ENCODE measurements around the gene ADGRD1.

ADGRD1 gene

DNA sequence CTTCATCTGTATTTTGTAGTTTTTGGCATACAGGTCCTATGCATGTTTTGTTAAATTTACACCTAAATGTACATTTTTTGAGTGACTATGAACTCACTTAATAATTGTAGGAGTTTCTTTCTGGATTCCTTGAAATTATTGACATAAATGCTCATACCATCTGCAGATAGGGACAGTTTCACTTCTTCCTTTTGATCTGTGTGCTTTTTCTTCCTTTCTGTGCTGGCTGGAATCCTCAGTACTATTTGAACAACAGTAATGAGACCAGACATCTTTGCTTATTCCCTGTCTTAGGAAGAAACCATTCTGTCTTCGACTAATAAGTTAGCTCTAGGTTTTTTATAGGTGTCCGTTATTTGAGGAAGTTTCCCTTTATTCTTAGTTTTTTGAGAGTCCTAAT, 110.3 kb downstream of the ADGRD1 start:
- Histone ChIP-seq H3K27me3 (ENCODE audit: insufficient read depth, low read length) (peaks cover 11% of the 10 kb centered on the region; the same call in 1 of the 2 replicates), H3K4me1 (ENCODE audit: insufficient read depth, low read length, severe bottlenecking) (no peaks in the 10 kb centered on the region), H3K79me2 (ENCODE audit: insufficient read depth, low read length) (no peaks in the 10 kb centered on the region), H3F3A (ENCODE audit: insufficient read depth, low read length) (no peaks in the 10 kb centered on the region), H2AFZ (ENCODE audit: low read length) (no peak overlapping the region), H3K27ac (ENCODE audit: low read depth, low read length, poor library complexity, severe bottlenecking) (no peak overlapping the region), H3K4me3 (ENCODE audit: low read depth, low read length, poor library complexity, severe bottlenecking) (no peak overlapping the region), H3K9ac (ENCODE audit: low read length) (no peak overlapping the region), H4K20me1 (ENCODE audit: insufficient read depth, low read length) (no peaks in the 10 kb centered on the region), H3K36me3 (ENCODE audit: insufficient read depth, low read length) (no peaks in the 10 kb centered on the region), H3K4me2 (ENCODE audit: low read length) (no peak overlapping the region), H3K9me3 (ENCODE audit: low read length) (no peaks in the 10 kb centered on the region), H3K9me2 (ENCODE audit: low read depth, low read length) (no peaks in the 10 kb centered on the region)
- TF ChIP-seq, protein P1, sequence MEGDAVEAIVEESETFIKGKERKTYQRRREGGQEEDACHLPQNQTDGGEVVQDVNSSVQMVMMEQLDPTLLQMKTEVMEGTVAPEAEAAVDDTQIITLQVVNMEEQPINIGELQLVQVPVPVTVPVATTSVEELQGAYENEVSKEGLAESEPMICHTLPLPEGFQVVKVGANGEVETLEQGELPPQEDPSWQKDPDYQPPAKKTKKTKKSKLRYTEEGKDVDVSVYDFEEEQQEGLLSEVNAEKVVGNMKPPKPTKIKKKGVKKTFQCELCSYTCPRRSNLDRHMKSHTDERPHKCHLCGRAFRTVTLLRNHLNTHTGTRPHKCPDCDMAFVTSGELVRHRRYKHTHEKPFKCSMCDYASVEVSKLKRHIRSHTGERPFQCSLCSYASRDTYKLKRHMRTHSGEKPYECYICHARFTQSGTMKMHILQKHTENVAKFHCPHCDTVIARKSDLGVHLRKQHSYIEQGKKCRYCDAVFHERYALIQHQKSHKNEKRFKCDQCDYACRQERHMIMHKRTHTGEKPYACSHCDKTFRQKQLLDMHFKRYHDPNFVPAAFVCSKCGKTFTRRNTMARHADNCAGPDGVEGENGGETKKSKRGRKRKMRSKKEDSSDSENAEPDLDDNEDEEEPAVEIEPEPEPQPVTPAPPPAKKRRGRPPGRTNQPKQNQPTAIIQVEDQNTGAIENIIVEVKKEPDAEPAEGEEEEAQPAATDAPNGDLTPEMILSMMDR (IDR thresholded peaks at IDR 0.05; ENCODE audit: low read length) = no peak
- TF ChIP-seq EZH2 (IDR thresholded peaks at IDR 0.05; ENCODE audit: borderline replicate concordance, low read length) = no peak

DNA sequence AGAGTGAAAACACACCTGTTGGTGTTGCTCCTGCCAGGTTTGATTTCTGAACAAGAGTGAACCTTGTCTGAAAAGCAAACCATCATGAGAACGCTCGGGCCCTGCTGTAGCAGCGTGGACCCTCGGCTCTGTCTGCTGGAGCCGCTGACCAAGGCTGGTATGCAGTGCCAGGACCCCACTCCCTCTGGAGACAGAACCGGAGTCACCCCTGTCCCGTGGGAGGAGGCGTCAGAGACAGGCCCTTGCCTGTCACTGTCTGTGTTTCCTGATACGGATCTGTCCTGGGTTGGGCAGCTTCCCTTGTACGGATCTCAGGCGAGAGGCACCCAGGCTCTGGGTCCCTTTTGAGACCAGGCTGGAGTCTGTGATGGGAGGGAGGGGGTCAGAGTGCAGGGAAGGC, 111.6 kb downstream of the ADGRD1 start:
- Histone ChIP-seq H3K4me1 (ENCODE audit: insufficient read depth, low read length, severe bottlenecking) (no peaks in the 10 kb centered on the region), H3K36me3 (ENCODE audit: insufficient read depth, low read length) (no peaks in the 10 kb centered on the region), H3F3A (ENCODE audit: insufficient read depth, low read length) (no peaks in the 10 kb centered on the region), H3K4me2 (ENCODE audit: low read length) (no peak overlapping the region), H3K9me2 (ENCODE audit: low read depth, low read length) (no peaks in the 10 kb centered on the region), H3K4me3 (ENCODE audit: low read depth, low read length, poor library complexity, severe bottlenecking) (no peak overlapping the region), H3K9me3 (ENCODE audit: low read length) (no peaks in the 10 kb centered on the region), H3K9ac (ENCODE audit: low read length) (no peak overlapping the region), H3K27me3 (ENCODE audit: insufficient read depth, low read length) (peaks cover 11% of the 10 kb centered on the region; the same call in 1 of the 2 replicates), H2AFZ (ENCODE audit: low read length) (no peak overlapping the region), H4K20me1 (ENCODE audit: insufficient read depth, low read length) (no peaks in the 10 kb centered on the region), H3K27ac (ENCODE audit: low read depth, low read length, poor library complexity, severe bottlenecking) (no peak overlapping the region), H3K79me2 (ENCODE audit: insufficient read depth, low read length) (no peaks in the 10 kb centered on the region)
- TF ChIP-seq EZH2 (IDR thresholded peaks at IDR 0.05; ENCODE audit: borderline replicate concordance, low read length) = no peak
- TF ChIP-seq, protein P1 (IDR thresholded peaks at IDR 0.05; ENCODE audit: low read length) = no peak

DNA sequence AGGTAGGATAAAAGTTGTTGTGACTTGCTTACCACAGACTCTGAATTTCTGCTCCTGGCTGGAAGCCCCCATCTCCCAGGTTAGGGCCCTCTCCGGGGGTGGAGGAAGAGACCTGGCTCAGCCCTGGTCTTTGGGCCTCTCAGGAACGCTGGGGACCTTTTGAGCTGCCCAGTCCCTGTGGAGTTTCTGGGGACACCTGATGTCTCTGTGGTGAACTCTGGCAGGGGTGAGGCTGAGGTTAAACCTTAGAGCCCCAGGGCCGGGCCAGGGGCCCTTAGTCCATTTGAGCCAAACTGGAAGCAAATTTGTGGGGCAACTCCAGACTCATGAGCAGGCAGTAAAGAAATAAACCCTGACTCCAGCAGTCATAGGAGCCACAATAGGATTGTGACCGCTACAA, 112.1 kb downstream of the ADGRD1 start:
- peaks cover 11% of the 10 kb centered on the region; the same call in 1 of the 2 replicates for H3K27me3 ChIP-seq (ENCODE audit: insufficient read depth, low read length)
- H3K4me3 ChIP-seq (ENCODE audit: low read depth, low read length, poor library complexity, severe bottlenecking) = no peak overlapping the region
- no peak overlapping the region for H3K9ac ChIP-seq (ENCODE audit: low read length)
- H3K27ac ChIP-seq (ENCODE audit: low read depth, low read length, poor library complexity, severe bottlenecking) = no peak overlapping the region
- no peaks in the 10 kb centered on the region for H3K36me3 ChIP-seq (ENCODE audit: insufficient read depth, low read length)
- no peaks in the 10 kb centered on the region for H3K9me3 ChIP-seq (ENCODE audit: low read length)
- H2AFZ ChIP-seq (ENCODE audit: low read length) = no peak overlapping the region
- TF ChIP-seq, protein P1 (IDR thresholded peaks at IDR 0.05; ENCODE audit: low read length) = no peak
- no peak for TF ChIP-seq EZH2 (IDR thresholded peaks at IDR 0.05; ENCODE audit: borderline replicate concordance, low read length)
- no peaks in the 10 kb centered on the region for H3K9me2 ChIP-seq (ENCODE audit: low read depth, low read length)
- H3K79me2 ChIP-seq (ENCODE audit: insufficient read depth, low read length) = no peaks in the 10 kb centered on the region
- no peaks in the 10 kb centered on the region for H4K20me1 ChIP-seq (ENCODE audit: insufficient read depth, low read length)
- no peaks in the 10 kb centered on the region for H3K4me1 ChIP-seq (ENCODE audit: insufficient read depth, low read length, severe bottlenecking)
- H3F3A ChIP-seq (ENCODE audit: insufficient read depth, low read length) = no peaks in the 10 kb centered on the region
- H3K4me2 ChIP-seq (ENCODE audit: low read length) = no peak overlapping the region

Data from OCI-LY1 (cell line).